Body of pancreas (tissue), 4 donors: Measurements from ENCODE around the gene ATP2B1.

Source experiments
- POLR2A ChIP-seq, 3 donors: fragments of 450-650 bp; IDR thresholded peaks; one replicate each; pipeline ENCODE4 v1.6.1; 2016; ENCODE audit warnings: antibody characterized with exemption in 3 of 3, mild to moderate bottlenecking in 2 of 3
- TF ChIP-seq, protein P1 (sequence below), 7 experiments: fragments of 450-650 bp in 4 of 7; fragments of 200-600 bp in 3 of 7; sonication (generic) in 3 of 7; IDR thresholded peaks; one replicate each; pipeline ENCODE4 v1.5.1; 2016 to 2019; ENCODE audit warnings: antibody characterized with exemption in 7 of 7

- no peak for TF ChIP-seq POLR2A (IDR thresholded peaks at IDR 0.05)
- TF ChIP-seq, protein P1, sequence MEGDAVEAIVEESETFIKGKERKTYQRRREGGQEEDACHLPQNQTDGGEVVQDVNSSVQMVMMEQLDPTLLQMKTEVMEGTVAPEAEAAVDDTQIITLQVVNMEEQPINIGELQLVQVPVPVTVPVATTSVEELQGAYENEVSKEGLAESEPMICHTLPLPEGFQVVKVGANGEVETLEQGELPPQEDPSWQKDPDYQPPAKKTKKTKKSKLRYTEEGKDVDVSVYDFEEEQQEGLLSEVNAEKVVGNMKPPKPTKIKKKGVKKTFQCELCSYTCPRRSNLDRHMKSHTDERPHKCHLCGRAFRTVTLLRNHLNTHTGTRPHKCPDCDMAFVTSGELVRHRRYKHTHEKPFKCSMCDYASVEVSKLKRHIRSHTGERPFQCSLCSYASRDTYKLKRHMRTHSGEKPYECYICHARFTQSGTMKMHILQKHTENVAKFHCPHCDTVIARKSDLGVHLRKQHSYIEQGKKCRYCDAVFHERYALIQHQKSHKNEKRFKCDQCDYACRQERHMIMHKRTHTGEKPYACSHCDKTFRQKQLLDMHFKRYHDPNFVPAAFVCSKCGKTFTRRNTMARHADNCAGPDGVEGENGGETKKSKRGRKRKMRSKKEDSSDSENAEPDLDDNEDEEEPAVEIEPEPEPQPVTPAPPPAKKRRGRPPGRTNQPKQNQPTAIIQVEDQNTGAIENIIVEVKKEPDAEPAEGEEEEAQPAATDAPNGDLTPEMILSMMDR (IDR thresholded peaks at IDR 0.05) = no peak
Observed at GRCh38 chr12:89694542-89694941, 14.1 kb downstream of the ATP2B1 start.
